D721Med (cell line): ENCODE measurements around the gene GAL3ST2.
"Not testable (repeated sequence)": the region's sequence is repeated elsewhere in the genome, so short reads cannot be mapped to it uniquely, and the experiment has no call there.

Experiments
- DNase-seq: peaks from one replicate; pipeline ENCODE4 v3.0.0; 2011; ENCODE audit warnings: low spot score; ENCODE audit not compliant: insufficient read length
- FAIRE-seq: peaks from 2 replicates; lab custom pipeline; 2011; peaks lifted over from hg19 to GRCh38; lab: Jason Lieb, UNC
- TF ChIP-seq, protein P1 (sequence below): IDR thresholded peaks from 2 replicates; pipeline ENCODE4 v1.5.1; 2012; ENCODE audit warnings: mild to moderate bottlenecking, control low read depth; ENCODE audit not compliant: insufficient read depth; ENCODE audit errors: missing control alignments

Gene GAL3ST2

DNA sequence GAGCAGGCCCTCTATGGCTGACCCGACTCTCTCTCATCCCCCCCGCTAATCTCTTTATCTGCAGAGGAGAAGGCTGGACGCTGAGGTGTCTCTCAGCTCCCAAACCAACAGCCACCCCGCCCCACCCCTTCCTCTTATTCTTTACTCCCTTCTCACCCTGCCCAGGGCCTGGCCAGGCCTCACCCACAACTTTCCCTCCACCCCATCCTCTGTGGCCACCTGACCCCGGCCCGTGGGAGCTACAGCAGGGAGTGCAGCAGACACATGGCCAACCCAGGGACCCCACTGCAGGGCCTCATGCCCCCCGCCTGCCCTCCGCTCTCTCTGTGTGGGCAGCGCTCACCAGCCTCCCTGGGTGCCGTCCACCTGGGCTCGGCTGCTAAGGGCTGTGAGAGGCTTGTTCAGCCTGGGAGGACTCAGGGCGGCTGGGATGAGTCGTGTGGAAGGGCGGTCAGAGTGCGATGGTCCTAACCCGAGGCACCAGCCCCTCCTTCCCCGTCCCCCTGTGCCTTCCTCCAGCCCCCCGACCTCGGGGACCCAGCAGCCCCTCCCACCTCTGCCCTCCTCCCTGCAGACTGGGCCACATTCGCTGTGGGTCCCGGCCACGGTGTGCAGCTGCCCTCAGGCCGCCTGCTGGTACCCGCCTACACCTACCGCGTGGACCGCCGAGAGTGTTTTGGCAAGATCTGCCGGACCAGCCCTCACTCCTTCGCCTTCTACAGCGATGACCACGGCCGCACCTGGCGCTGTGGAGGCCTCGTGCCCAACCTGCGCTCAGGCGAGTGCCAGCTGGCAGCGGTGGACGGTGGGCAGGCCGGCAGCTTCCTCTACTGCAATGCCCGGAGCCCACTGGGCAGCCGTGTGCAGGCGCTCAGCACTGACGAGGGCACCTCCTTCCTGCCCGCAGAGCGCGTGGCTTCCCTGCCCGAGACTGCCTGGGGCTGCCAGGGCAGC is 39.1 kb downstream of the GAL3ST2 start:
- TF ChIP-seq, protein P1, sequence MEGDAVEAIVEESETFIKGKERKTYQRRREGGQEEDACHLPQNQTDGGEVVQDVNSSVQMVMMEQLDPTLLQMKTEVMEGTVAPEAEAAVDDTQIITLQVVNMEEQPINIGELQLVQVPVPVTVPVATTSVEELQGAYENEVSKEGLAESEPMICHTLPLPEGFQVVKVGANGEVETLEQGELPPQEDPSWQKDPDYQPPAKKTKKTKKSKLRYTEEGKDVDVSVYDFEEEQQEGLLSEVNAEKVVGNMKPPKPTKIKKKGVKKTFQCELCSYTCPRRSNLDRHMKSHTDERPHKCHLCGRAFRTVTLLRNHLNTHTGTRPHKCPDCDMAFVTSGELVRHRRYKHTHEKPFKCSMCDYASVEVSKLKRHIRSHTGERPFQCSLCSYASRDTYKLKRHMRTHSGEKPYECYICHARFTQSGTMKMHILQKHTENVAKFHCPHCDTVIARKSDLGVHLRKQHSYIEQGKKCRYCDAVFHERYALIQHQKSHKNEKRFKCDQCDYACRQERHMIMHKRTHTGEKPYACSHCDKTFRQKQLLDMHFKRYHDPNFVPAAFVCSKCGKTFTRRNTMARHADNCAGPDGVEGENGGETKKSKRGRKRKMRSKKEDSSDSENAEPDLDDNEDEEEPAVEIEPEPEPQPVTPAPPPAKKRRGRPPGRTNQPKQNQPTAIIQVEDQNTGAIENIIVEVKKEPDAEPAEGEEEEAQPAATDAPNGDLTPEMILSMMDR, result no peak
- no peak for DNase-seq
- no peak for FAIRE-seq

DNA sequence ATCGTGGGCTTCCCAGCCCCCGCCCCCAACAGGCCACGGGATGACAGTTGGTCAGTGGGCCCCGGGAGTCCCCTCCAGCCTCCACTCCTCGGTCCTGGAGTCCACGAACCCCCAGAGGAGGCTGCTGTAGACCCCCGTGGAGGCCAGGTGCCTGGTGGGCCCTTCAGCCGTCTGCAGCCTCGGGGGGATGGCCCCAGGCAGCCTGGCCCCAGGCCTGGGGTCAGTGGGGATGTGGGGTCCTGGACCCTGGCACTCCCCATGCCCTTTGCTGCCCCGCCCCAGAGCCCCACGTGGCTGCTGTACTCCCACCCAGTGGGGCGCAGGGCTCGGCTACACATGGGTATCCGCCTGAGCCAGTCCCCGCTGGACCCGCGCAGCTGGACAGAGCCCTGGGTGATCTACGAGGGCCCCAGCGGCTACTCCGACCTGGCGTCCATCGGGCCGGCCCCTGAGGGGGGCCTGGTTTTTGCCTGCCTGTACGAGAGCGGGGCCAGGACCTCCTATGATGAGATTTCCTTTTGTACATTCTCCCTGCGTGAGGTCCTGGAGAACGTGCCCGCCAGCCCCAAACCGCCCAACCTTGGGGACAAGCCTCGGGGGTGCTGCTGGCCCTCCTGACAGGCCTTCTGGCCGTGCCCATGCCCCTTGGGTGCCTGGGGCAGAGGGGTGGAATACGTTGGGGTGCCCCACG is 40.0 kb downstream of the GAL3ST2 start:
- TF ChIP-seq, protein P1, result no peak
- FAIRE-seq, result no peak
- DNase-seq, result no peak

DNA sequence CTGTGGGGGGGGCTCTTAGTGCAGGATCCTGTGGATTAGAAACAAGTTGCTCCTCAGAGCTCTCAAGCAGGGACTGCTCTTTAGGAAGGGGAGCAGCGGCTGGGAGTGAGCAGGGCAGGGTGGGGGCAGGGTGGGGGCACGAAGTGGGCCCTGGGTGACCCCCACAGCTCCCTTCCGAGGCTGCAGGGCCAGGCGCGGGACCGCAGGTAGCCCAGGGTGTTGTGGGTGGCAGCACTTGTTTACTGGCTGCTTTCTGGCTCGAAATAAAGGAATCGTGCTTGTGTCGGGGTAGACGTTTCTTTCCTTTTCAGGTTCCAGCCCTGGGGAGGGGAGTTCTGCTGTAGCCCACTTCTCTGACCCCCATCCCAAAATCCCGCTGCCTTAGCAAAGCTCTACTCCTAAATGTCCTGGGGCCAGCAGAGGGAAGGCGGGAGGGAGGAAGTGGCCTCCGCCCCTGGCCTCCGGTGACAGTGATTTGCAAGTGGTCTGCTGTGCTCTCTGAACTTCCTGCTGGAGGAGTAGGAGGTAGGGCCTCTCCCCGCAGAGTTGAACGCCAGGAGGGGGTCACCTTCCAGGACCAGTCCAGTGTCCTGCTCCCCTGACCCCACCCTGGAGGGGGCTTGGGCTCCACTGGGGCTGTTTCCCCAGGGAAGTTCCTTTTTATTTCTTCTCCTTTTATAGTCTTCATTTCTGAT is 40.7 kb downstream of the GAL3ST2 start:
- DNase-seq (no peak), FAIRE-seq (no peak)

DNA sequence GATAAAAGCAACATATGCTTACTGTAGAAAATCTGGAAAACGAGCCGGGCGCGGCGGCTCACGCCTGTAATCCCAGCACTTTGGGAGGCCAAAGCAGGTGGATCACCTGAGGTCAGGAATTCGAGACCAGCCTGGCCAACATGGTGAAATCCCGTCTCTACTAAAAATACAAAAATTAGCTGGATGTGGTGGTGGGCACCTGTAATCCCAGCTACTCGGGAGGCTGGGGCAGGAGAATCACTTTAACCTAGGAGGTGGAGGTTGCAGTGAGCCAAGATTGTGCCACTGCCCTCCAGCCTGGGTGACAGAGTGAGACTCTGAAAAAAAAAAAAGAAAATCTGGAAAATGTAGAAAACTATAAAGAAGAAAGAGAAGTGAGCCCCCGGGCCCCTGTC is 41.2 kb downstream of the GAL3ST2 start:
- not testable (repeated sequence) for FAIRE-seq, DNase-seq

More for the DNA sequence above, 40.7 kb downstream of the GAL3ST2 start:
- TF ChIP-seq, protein P1, result no peak

DNA sequence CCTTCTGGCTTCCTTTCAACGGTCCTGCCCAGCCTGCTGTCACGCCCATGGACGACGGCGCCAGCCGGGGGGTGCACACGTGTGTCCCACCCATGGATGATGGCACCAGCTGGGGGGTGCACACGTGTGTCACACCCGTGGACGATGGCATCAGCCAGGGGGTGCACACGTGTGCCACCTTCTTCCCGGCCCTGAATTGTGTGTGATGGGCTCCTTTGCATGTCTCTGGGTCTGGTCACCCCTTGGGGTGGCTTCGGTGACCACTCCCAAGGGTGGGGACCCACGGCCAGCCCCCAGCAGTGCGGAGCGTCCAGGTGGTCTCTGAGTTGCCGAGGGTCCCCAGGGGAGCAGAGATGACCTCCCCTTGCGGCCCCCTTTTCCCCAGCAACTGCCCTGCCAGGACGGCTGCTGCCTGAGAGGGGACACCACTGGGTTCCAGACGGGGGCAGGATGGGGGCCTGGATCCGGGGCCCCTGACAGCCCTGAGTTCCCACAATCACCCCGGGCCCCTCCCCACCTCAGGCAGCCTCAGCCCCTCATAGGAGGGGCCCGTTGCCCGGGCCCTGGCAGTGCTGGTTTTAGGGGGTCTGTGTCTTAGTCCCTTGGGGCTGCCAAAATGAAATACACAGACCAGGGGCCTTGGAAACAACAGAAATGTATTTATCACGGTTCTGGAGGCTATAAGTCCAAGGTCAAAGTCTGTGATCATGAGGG is 41.8 kb downstream of the GAL3ST2 start:
- FAIRE-seq (no peak), DNase-seq (no peak)
- TF ChIP-seq, protein P1, result no peak

DNA sequence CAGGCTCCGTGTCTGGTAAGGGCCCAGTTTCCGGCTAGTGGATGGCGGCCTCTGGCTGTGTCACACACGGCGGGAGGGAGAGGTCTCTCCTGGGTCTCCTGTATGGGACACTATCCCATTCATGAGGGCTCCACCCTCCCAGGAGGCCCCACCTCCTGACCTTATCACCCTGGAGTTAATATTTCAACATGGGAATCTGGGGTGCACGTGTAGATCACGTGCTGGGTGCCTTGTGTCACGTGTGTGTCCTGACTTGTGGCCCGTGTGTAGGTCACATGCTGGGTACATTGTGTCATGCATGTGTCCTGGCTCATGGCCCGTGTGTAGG is 42.3 kb downstream of the GAL3ST2 start:
- TF ChIP-seq, protein P1, result no peak
- no peak for DNase-seq
- FAIRE-seq, result no peak

DNA sequence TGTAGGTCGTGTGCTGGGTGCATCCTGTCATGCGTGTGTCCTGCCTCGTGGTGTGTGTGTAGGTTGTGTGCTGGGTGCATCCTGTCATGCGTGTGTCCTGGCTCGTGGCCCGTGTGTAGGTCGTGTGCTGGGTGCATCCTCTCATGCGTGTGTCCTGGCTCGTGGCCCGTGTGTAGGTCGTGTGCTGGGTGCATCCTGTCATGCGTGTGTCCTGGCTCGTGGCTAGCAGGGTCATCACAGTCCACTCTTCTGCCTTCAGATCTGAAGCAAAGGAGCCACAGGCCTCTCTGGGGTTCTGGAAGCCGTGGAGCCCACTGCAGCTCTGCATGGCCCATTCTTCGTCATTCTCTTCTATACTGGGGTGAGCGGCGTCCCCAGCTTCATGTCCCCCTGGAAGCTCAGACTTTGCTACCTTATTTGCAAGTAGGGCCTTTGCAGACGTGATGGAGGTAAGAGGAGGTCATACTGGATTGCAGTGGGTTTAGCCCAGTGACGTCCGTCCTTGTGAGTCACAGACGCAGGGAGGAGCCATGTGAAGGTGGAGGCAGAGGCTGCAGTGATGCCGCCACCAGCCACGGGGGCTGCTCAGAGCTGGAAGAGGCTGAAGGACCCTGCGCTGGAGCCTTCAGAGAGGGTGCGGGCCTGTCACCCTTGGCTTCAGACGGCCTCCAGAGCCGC is 43.5 kb downstream of the GAL3ST2 start:
- not testable (repeated sequence) for FAIRE-seq, DNase-seq
